Hippocampal formation (tissue), 2 donors: ENCODE results near the gene CLCN5.

Source experiments
- DNase-seq, 2 donors: peaks; one replicate each; lab custom pipeline; 2025; lab: John Stamatoyannopoulos, UW

CLCN5 gene

GRCh38 chrX:49922291-49923241 is at the start of gene CLCN5:
TSS of gene CLCN5 (plus strand) at chrX:49922596. CDS start at chrX:49925299, 2,703 bp downstream.
- DNase-seq, result peak; percentile 78 to 91

DNA sequence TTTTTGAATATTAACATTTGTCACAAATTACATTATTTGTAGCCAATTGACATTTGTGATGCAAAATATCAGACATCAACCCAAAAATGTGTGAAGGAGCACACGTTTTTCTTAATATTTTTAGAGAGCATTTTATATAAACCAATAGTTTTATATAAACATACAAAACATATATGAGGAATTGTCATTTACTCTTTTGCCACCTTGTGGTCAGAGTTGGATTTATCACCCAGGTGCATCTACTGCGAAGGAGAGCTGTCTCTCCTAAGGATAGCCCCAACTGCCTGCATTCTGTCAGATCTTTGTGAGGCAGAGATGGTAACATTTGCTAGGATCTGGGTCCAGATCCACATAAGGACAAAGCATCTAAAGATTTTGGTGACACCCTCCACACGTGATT is 45.6 kb upstream of the CLCN5 start:
- DNase-seq, result peak in 1 of 2 donors; percentile 3

DNA sequence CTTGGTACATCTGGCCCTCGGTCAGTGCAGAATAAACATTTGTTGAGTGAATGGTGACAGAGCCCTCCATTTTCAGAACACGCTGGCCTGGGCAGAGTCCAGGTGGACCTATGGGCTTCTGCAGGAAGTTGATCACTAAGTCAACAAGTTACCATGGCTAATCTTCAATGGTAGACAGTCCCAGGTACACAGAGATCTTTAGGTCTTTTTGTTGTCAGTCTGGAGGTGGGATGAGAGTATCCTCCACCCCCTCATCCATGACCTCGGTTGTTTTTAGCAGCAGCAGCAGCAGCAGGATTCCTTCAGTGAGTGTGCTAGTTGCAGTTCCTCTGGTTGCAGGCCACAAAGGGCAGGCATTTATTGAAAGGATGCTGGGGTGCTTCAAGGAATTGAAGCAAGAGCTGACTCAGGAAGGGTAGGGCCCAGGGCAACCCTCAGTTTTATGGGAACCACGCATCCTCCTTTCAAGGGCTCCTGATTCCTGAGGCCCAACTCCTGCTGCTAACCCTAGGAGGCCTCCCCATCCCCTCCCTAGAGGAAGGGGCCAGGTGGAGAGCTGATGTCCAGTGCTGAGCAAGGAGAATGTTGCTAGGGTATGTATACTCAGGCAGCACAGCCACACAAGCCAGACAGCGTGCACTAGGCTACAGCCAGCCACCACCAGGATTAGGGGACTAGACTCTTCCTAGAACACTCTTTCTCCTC is 44.8 kb upstream of the CLCN5 start:
- no peak for DNase-seq

DNA sequence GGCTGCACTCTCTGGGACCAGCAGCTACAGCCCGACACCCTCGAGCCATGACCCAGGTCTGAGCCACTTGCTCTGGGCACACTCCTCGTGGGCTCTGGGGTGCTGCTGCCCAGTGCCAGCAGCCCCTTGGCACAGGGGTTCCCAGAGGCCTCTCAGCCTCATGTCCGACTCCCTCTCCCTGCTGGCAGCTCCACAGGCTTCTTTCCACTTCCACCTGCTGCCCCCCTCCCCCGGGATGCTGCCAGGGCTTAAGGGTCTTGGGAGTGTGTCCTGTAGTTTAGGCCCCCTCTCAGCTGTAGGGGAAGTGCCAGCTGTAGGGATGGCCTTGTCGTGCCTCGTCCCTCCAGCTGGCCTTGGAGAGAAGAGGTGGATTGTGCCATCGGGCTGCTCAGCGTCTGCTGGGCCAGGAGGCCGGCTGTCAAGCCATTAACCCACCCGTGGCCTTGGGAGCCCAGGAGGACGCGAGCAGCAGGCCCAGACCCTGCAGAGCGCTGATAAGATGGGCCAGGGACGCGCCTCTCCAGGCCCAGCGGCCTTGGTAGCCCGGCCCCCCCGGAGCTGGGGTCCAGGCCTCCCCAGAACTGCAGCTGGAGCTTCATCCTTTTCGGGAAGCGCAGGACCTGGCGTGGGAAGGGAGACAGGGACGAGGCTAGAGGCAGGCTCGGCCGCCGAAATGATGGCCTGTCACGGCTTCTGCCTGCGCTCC is 44.1 kb upstream of the CLCN5 start:
- no peak for DNase-seq

- peak; percentile 56 to 78 for DNase-seq
Observed at GRCh38 chrX:49878834-49879655, 43.4 kb upstream of the CLCN5 start, which contains the start of gene USP27X. TSS of gene USP27X (plus strand) at chrX:49879484. CDS start at chrX:49880308, 824 bp downstream.

DNA sequence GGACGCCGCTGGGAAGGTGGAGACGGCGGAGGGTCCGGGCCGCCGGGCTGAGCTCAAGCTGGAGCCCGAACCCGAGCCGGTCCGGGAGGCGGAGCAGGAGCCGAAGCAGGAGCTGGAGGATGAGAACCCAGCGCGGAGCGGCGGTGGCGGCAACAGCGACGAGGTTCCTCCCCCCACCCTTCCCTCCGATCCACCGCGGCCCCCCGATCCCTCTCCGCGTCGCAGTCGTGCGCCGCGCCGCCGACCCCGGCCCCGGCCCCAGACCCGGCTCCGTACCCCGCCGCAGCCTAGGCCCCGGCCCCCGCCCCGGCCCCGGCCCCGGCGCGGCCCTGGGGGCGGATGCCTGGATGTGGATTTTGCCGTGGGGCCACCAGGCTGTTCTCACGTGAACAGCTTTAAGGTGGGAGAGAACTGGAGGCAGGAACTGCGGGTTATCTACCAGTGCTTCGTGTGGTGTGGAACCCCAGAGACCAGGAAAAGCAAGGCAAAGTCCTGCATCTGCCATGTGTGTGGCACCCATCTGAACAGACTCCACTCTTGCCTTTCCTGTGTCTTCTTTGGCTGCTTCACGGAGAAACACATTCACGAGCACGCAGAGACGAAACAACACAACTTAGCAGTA is 42.6 kb upstream of the CLCN5 start:
- DNase-seq, result no peak

DNA sequence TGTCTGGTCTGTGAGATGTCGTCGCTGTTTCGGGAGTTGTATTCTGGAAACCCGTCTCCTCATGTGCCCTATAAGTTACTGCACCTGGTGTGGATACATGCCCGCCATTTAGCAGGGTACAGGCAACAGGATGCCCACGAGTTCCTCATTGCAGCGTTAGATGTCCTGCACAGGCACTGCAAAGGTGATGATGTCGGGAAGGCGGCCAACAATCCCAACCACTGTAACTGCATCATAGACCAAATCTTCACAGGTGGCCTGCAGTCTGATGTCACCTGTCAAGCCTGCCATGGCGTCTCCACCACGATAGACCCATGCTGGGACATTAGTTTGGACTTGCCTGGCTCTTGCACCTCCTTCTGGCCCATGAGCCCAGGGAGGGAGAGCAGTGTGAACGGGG is 41.7 kb upstream of the CLCN5 start:
- DNase-seq, result no peak

- peak in 1 of 2 donors; percentile 4 for DNase-seq
Observed at GRCh38 chrX:49884290-49884862, 38.0 kb upstream of the CLCN5 start.

GRCh38 chrX:49892542-49892941 is 29.9 kb upstream of the CLCN5 start:
- no peak for DNase-seq

GRCh38 chrX:49896951-49897350 is 25.4 kb upstream of the CLCN5 start:
- DNase-seq, result no peak

DNA sequence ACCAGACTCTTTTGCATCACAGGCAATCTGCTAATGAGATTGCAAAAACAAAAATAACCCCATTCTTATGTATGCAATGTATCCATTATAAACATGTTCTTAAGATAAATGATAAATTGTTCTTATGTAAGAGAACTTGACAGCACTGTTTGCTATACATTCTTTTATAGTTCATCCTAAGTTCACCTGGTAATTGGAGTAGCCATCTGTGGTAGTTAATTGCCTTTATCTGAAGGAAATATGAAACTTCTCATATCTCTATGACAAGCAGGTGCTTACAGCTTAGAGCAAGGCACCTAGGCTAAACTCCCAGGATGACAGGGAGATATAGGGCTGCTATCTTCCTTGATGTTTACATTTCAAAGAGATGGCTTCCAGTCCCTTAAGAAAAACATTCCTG is 21.3 kb upstream of the CLCN5 start:
- no peak for DNase-seq

DNA sequence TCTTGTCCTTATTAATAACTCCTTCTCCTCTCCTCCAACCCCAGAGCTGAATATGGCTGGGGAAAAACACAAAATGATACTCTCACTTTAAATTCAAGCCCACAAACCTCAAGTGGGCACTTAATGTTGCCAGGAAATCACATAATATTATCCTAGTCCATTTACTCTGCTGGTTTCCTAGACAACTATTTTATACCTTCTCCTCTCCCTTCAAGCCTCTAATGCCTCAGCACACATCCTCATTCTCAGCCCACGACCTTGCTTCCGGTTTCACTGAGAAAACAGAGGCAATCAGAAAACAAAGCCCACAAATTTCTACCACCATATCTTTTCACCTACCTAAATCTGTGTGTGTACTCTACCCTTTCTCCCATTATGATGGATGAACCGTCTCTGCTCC is 12.1 kb upstream of the CLCN5 start:
- DNase-seq, result no peak

- no peak for DNase-seq
Observed at GRCh38 chrX:49912086-49912485, 10.3 kb upstream of the CLCN5 start.

DNA sequence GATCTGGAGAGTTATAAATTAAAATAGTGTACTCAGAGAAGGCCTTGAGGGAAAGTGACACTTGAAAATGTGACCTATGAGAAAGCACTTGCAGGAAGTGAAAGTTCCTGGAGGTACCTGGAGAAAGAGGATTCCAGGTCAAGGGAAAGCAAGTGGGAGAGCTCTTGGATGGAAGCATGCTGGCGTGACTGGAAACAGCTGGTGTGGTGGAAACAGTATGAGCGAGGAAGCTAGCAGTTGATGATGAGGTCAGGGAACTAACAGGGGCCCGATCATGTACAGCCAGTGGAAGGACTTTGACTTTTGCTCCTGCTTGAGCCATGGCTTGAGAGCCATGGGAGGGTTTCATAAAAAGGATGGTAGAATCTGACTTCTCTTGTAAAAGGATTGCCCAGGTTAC is 9.5 kb upstream of the CLCN5 start:
- DNase-seq, result no peak

GRCh38 chrX:49915361-49916222 is 6.8 kb upstream of the CLCN5 start:
- peak in 1 of 2 donors; percentile 54 for DNase-seq

GRCh38 chrX:49919617-49920016 is 2.8 kb upstream of the CLCN5 start:
- no peak for DNase-seq

DNA sequence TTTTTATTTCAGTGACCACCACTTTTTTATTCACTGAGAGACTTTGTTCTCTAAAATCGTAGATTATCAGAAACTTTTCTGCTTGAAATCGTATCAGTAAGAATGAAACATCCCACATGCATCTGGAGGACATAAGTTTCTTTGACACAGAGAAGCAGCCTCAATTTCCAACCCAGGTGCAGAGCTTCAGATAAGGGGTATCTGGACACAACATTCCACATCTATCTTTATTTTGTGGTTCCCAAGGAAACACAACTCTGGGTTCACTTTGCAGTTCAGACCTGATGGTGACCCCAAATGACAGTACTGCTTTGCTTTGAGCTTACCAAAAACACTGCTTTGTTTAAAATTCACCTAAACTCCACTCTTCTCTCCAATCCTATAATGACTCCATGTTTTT is 1.3 kb upstream of the CLCN5 start:
- DNase-seq, result no peak

DNA sequence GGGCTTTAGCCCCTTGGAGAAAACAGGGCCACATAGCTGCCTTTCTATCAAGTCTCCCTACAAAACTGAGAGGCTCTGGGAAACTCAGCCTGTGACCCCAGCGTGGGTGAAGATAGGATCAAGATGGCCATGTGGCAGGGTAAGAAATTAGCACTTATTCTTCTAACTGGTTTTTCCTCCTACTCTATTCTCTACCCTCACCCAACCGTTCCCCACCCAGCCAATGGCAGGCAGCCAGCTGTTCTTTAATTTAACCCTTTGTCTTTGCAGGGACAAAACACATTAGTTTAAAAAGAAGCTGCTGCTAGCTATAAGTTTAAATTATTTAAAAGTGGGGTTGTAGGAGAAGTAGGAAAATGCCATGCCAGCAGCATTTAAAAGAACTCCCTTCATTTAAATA is 2.8 kb downstream of the CLCN5 start:
- no peak for DNase-seq

GRCh38 chrX:49930039-49930438 is 7.6 kb downstream of the CLCN5 start:
- DNase-seq, result no peak

DNA sequence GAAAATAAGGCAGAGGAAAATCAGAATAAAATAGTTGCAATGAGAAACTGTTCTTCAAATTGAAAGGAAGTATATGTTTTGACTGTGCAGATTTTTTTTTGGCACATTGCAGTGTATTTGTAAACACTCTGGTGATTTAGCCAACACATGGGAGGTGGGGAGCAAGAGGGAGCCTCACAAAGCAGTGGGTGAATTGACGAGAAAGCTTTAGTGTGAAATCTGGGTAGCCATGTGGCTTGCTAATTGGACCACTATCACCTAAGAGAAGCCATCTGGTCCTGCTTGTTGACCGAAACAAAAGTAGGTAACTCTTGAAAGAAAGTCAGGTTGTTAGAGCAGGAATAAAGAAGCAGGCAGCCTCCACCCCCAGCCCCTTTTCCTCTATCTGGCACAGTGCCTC is 10.4 kb downstream of the CLCN5 start:
- no peak for DNase-seq
